ENCODE results near the gene TNF. TPM values are rescaled to one million over a fixed set of nuclear protein-coding genes. Genes with fewer than 3 reads are reported as not detected.

The TNF gene
- total RNA-seq, 1 donor from 2014 or later, result 1.2 TPM

Other genes starting within 250 kb of the TNF start
- 1,493 and 2,082 TPM in 2 replicates for gene HLA-B, start 218.4 kb upstream of the TNF start, total RNA-seq
- 70.0 and 70.6 TPM in 2 replicates for gene MICA, start 172.0 kb upstream of the TNF start, total RNA-seq
- gene MICB, start 77.4 kb upstream of the TNF start, total RNA-seq, result 4.1 and 5.8 TPM in 2 replicates
- not detected in 2 replicates for gene MCCD1, start 46.6 kb upstream of the TNF start, total RNA-seq
- 284 and 294 TPM in 2 replicates for gene DDX39B, start 33.6 kb upstream of the TNF start, total RNA-seq
- 2.6 and 3.4 TPM in 2 replicates for gene ATP6V1G2, start 29.0 kb upstream of the TNF start, total RNA-seq
- gene NFKBIL1, start 28.0 kb upstream of the TNF start, total RNA-seq, result 18.8 and 20.4 TPM in 2 replicates
- not detected in 2 replicates for gene LTA, start 3.3 kb upstream of the TNF start, total RNA-seq
- 0.26 and 0.52 TPM in 2 replicates for gene LTB, start 6.9 kb downstream of the TNF start, total RNA-seq
- not detected in 2 replicates for gene LST1, start 10.7 kb downstream of the TNF start, total RNA-seq
- not detected in 2 replicates for gene NCR3, start 17.4 kb downstream of the TNF start, total RNA-seq
- gene AIF1, start 39.7 kb downstream of the TNF start, total RNA-seq, result not detected in 2 replicates
- 180 and 188 TPM in 2 replicates for gene PRRC2A, start 45.1 kb downstream of the TNF start, total RNA-seq
- 233 and 247 TPM in 2 replicates for gene BAG6, start 77.1 kb downstream of the TNF start, total RNA-seq
- gene APOM, start 80.3 kb downstream of the TNF start, total RNA-seq, result 0.89 and 1.2 TPM in 2 replicates
- gene C6orf47, start 85.2 kb downstream of the TNF start, total RNA-seq, result 14.7 and 15.5 TPM in 2 replicates
- gene GPANK1, start 89.4 kb downstream of the TNF start, total RNA-seq, result 11.7 and 13.8 TPM in 2 replicates
- gene CSNK2B, start 90.5 kb downstream of the TNF start, total RNA-seq, result 200 and 208 TPM in 2 replicates
- gene LY6G5B, start 94.4 kb downstream of the TNF start, total RNA-seq, result 17.5 and 20.3 TPM in 2 replicates
- gene LY6G5C, start 105.5 kb downstream of the TNF start, total RNA-seq, result 2.9 and 3.9 TPM in 2 replicates
- 34.3 and 38.3 TPM in 2 replicates for gene ABHD16A, start 127.8 kb downstream of the TNF start, total RNA-seq
- gene LY6G6F, start 131.3 kb downstream of the TNF start, total RNA-seq, result not detected in 2 replicates
- not detected in 2 replicates for gene LY6G6D, start 139.8 kb downstream of the TNF start, total RNA-seq
- gene LY6G6C, start 146.2 kb downstream of the TNF start, total RNA-seq, result 0.41 and 0.66 TPM in 2 replicates
- gene MPIG6B, start 147.8 kb downstream of the TNF start, total RNA-seq, result not detected in 2 replicates
- 62.5 and 72.4 TPM in 2 replicates for gene DDAH2, start 153.7 kb downstream of the TNF start, total RNA-seq
- gene CLIC1, start 161.0 kb downstream of the TNF start, total RNA-seq, result 484 and 518 TPM in 2 replicates
- gene MSH5, start 164.4 kb downstream of the TNF start, total RNA-seq, result 5.7 and 6.8 TPM in 2 replicates
- 0.72 and 1.2 TPM in 2 replicates for gene SAPCD1, start 187.1 kb downstream of the TNF start, total RNA-seq
- 0.54 and 0.94 TPM in 2 replicates for gene VWA7, start 201.8 kb downstream of the TNF start, total RNA-seq
- 94.8 and 96.3 TPM in 2 replicates for gene VARS1, start 220.2 kb downstream of the TNF start, total RNA-seq
- 43.8 and 44.0 TPM in 2 replicates for gene LSM2, start 231.4 kb downstream of the TNF start, total RNA-seq
- gene HSPA1L, start 239.7 kb downstream of the TNF start, total RNA-seq, result 0.98 and 1.1 TPM in 2 replicates
- gene HSPA1A, start 240.0 kb downstream of the TNF start, total RNA-seq, result 52.6 and 52.7 TPM in 2 replicates

All from astrocyte (in vitro differentiated cells and primary cell).